GM20431 (cell line): ENCODE results near the gene CLASP2.

ENCODE experiments used
- in situ Hi-C: fragments of 300-500 bp; cut with MseI, MboI; formaldehyde crosslinking; loops from one replicate; pipeline ENCODE4 v1.15.0; 2020; ENCODE audit warnings: low sequenced_read_pairs; ENCODE audit not compliant: unreplicated experiment

CLASP2 gene

DNA sequence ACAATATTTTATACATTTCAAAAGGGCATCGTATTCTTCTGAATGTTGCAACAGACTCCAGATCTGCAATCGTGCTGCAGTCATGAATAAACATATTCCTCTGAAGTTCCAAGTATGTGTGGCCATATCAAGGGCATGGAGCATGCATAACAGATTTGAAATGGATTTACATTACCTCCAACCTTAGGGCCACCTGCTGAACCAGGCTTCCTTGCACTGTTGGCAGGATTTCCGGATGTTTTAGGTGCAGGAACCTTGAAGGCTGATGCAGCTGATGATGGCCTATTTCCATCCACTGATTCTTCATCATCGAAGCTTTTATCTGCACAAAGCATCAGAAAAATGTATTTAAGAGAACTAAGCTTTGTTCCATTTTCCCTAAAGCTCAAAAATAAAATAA is 73.5 kb downstream of the CLASP2 start:
- in situ Hi-C loops = loop anchor here (25.0 kb wide), 1 partner anchor 143 kb away; the partner anchor contains the start of gene PDCD6IP

DNA sequence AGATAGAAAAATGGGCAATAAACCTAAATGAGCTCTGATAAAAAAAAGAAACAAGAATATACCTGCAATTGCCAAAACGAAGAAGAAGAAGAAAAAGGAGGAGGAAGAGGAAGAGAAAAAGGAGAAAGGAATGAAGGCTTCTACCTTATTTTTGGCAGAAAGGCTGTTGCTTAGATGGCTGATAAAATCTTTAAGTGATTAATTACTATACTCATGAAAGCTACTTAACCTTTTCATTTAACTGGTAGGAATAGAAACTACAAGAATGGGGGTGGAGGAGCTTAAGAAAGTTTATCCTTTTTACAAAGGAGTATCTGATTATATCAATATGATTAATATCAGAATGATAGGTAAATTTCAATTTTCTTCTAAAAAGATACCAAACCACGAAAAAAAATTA is 75.2 kb downstream of the CLASP2 start:
- in situ Hi-C loops = loop anchor here (25.0 kb wide), 1 partner anchor 144 kb away; the partner anchor contains the start of gene PDCD6IP

DNA sequence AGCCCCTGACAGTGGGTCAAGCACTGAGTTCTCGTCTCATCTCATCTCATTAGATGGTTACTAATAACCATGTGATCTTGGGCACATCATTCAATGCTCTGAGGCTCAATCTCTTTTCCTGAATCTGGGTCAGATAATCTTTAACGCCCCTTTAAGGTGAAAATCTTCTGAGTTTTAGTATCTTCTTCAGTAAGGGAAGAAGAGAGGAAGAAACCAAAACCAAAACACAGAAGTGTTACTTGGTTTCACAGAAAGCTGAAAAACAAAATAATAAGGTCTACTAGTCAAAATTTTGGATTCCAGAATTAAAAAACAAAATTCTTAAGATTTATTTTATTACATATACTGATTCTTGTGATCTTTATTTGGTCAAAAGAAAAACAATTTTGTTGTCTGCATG is 78.2 kb downstream of the CLASP2 start:
- in situ Hi-C loops = loop anchor here (25.0 kb wide), 1 partner anchor 147 kb away; the partner anchor contains the start of gene PDCD6IP

DNA sequence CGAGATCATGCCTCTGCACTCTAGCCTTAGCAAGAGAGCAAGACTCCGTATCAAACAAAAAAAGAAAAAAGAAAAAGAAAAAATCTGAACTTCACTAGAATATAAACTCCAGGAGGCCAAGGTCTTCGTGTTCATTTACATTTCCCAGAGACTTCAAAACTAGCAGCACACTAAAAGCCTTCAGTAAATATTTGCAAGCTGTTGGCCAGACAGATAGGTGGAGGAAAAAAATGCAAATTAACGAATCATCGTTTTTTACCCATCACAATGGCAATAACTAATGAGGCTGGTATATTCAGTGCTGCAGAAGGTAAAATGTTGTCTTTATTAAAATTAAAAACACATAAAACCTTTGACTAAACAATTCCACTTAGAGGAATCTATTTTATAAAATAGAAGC is 80.6 kb downstream of the CLASP2 start:
- in situ Hi-C loops = loop anchor here (25.0 kb wide), 1 partner anchor 150 kb away; the partner anchor contains the start of gene PDCD6IP

DNA sequence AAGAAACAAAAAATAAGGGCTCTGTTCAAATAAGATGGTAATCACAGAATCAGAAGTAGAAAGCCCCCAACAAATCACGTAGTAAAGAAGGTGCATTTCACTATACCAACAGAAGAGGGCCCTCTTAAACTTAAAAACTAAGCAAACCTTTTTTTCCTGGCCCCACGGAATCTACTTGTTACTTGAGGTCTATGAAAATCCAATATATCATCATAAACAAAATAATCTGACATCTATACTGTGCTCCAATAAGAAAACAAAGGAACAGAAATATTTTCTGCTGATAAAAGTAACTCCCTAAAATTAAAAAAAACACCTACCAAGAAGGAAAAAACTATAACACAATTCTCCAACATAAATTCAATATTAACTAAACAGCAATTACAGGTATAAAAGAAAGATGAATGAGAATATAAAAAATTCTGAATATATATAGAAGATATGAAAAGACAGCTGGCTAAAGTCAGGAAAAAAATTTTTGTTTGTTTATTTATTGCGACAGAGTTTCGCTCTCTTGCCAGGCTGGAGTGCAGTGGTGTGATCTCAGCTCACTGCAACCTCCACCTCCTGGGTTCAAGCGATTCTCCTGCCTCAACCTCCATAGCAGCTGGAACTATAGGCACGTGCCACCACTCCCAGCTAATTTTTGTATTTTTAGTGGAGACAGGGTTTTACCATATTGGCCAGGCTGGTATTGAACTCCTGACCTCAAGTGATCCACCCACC is 81.8 kb downstream of the CLASP2 start:
- in situ Hi-C loops = loop anchor here (25.0 kb wide), 1 partner anchor 151 kb away; the partner anchor contains the start of gene PDCD6IP

DNA sequence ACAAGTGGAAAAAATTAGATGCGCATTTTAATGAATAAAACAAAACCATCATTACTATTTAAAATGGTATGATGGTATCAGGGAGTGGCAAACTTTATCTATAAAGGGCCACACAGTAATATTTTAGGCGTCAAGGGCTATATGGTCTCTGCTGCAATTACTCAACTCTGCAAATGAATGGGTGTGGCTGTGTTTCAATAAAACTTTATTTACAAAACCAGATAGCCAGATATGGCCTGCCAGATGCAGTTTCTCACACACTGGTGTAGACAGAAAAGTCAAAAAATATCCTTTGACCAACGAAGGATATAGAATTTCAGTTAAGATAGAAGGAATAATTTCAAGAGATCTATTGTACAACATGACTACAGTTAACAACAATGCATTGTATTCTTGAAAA is 83.8 kb downstream of the CLASP2 start:
- in situ Hi-C loops = loop anchor here (25.0 kb wide), 1 partner anchor 153 kb away; the partner anchor contains the start of gene PDCD6IP

DNA sequence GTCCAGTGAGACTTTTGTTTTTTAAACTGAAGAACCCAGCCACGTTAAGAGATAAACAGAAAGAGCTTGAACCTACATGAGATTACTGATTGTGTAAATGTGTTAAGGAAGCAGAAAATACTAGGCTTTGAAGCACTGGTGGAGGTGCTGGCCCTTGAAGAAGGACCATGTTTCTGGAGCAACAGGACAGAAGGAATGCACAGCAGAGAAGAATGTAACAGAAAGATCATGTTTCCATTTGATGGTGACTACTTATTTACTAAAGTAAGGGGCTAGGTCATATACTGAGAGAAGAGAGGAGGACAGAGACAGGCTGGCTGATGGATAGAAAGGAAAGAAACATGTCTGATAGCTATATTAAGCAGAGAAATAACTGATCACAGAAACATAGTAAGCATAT is 88.8 kb downstream of the CLASP2 start:
- in situ Hi-C loops = loop anchor here (25.0 kb wide), 1 partner anchor 158 kb away; the partner anchor contains the start of gene PDCD6IP

DNA sequence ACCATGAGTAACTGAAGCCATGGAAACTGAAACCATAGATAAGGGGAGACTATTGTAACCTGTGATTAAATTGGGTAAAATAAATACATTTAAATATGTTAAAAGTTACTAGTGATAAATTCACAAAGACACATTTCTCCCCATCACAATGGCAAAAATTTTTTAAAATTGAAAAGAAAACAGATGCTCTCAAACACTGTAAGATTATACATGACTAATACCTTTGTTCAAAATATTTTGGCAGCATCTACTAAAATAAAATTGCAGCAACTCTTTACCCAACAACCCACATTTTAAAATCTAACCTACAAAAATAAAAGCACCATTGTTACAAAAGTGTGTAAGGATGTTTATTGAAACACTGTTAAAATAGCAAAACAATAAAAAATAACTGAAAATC is 93.3 kb downstream of the CLASP2 start:
- in situ Hi-C loops = loop anchor here (25.0 kb wide), 1 partner anchor 163 kb away; the partner anchor contains the start of gene PDCD6IP

DNA sequence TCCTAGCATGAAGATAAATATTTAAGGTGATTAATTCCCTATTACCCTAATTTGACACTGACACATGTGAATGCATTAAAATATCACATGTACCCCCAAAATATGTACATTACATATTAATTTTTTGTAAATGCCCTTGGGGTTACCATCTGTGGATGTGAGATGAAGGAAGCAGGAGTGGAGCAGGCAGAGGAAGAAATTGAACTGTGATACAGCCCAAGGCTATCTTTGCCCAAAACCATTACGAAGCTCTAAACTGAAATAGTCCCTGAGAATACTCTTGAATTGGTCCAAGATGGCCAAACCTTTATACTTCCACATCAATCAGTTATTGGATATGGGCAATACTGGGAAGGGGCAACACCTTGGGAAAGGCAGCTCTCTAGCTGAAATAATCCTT is 105.0 kb downstream of the CLASP2 start:
- in situ Hi-C loops = no loop called here

DNA sequence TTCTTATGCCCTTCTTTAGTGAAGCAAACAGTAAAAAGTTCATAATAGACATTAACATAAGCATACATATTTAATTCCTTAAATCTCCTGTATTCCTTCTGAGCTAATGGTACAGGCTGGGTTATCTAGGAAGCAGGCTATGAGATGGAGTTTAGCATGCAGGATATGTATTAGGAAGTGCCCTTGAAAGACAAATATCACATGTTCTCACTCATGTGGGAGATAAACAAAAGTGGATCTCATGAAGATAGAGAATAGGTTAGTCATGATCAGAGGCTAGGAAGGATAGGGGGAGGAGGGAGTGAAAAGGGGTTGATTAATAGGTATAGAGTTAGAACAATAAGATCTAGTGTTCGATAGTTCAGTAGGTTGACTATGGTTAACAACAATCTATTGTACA is 105.4 kb downstream of the CLASP2 start:
- in situ Hi-C loops = no loop called here

DNA sequence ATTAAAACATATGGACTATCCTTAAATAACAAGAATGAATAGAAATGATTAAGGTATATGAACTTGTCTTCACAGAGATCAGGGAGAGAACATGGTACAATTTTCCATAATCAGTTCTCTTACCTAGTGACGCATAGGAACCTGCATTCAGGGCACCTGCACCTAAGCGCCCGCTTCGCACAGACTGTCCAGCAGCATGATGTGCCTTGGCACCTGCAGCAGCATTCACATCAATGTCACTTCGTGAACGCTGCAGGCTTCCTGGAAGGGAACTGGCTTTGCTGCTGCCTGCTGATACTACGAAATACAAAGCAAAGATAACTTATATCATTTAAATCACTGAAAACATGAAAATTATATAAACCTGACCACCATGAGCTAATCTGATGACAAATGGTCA is 115.2 kb downstream of the CLASP2 start:
- in situ Hi-C loops = no loop called here

DNA sequence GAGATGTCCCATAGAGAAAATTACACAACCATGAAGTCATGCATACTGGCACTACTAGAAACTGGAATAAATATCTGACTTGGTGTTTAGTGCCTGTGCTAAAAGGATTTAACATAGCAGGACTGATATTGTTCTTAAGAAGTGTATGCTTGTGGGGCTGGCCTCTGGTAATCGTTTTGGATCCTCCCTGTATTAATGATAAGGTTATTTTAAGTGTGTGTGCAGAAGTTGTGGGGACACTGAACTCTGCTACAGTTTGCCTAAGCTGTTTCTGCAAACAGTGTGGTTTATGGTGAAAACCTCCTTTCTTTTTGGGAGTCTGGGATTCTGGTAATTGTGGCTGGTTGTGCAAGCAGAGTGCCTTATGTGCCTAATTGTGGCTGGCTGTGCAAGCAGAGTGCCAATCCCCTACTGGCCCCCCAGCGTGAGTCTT is 120.8 kb downstream of the CLASP2 start:
- in situ Hi-C loops = no loop called here

DNA sequence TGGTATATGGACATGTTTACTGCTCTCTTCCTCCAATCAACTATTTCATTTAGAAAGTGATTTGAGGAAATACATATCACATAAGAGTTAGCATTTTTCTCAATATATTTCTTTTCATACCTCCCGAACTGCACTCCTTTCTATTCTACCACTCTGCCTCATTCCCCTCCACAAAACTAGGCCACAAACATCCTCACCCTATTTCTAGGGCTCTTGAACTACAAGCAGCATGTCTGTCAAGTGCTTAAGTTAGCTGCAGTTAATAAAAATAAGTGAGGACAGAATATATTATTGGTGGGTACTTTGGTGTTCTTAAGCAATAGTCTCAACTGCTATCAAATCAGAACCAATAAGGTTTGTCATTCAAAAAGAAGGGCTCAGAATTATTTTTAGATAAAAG is 125.1 kb downstream of the CLASP2 start:
- in situ Hi-C loops = no loop called here

DNA sequence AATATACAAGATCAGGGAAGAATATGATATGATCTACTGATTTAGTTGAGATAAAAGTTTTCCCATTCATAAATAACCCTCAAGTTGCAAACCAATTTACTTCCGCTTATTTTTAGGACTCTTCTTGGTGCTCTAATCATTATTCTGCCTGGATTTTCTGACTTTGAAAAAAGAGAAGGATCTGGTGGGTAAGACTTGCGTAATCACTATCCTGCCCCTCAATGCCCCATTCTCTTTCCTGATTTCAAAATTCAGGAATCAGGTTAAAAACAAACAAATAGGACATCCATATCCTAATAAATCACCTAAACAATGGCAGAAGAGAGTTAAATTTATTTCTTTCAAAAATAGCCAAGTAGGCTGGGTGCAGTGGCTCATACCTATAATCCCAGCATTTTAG is 127.5 kb downstream of the CLASP2 start:
- in situ Hi-C loops = no loop called here

DNA sequence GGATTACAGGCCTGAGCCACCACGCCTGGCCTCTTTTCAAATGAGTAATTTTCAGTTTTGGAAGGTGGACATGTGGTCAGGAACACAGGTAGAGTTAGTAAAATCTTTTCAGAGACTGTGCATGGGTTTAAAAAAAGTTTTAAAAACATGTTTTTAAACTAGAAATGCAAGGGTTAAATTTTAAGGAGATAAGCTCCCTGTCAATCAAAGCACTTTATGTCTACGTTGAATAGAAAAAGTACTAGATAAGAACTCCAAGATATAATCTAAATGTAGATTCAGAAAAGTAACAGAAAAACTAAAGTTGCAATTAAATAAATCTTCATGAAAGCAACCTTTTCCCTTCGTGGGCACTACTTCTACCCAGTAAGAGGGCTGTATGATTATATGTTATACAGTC is 131.7 kb downstream of the CLASP2 start:
- in situ Hi-C loops = no loop called here

DNA sequence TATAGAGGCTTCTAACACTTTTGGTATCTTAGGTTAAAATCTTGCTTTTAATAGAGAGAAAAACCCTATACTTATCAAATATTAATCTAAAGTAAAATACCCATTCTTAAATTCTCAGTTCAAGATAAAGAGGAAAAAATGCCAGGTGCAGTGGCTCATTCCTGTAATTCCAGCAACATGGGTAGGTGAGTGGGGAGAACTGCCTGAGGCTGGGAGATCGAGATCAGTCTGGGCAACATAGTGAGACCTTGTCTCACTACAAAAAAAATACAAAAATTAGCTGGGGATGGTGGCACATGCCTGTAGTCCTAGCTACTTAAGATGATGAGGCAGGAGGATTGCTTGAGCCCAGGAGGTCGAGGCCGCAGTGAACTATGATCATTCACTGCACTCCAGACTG is 135.8 kb downstream of the CLASP2 start:
- in situ Hi-C loops = no loop called here

DNA sequence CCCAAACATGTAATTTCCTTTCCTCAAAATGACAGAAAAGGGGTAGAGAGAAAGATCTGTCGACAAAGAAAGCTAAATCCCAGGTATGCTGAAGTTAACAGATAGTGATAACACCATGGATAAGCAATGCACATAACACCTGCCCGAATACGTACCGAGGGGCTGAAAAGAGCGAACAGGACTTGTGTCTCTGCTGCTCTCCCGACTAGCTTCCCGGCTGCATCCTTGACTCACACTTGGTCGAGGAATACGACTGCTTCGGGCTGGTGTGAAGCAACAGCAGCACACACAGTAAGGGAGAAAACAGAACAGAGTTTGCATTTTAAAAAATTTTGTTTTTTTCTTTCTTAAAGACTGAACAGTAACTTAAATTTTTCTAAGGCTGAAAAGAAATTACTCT is 136.4 kb downstream of the CLASP2 start:
- in situ Hi-C loops = no loop called here

DNA sequence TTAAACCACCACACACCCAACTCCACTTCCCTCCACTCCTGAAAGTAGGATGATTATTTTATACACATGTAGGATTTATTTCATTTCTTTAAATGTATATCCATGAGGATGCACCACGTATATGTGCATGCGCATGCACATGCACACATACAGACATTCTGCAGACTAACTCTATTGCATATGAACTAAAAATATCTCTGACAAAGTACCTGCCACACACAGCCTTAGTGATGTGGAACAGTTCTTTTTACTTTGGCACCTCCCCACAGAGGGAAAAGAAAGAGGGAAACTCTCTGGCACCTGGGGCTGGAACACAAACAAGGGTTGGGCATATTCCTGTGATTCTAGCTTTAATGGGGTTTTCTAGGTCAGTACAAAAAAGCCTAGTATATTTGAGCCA is 138.2 kb downstream of the CLASP2 start:
- in situ Hi-C loops = no loop called here

DNA sequence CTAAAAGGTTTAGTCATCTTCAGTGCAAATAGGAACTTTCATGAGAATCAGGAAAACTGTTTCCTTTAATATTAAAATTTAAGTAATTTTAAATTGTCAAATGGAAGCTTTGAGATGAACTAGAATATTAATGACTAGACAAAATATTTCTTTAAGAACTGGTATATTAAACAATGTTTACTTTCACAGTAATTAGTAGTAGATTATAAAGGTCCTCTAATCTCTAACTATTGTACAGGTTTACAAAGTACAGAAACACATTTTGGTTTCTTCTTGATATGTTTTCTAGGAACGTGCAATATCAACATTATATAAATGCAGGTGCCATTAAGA is 138.9 kb downstream of the CLASP2 start:
- in situ Hi-C loops = no loop called here

DNA sequence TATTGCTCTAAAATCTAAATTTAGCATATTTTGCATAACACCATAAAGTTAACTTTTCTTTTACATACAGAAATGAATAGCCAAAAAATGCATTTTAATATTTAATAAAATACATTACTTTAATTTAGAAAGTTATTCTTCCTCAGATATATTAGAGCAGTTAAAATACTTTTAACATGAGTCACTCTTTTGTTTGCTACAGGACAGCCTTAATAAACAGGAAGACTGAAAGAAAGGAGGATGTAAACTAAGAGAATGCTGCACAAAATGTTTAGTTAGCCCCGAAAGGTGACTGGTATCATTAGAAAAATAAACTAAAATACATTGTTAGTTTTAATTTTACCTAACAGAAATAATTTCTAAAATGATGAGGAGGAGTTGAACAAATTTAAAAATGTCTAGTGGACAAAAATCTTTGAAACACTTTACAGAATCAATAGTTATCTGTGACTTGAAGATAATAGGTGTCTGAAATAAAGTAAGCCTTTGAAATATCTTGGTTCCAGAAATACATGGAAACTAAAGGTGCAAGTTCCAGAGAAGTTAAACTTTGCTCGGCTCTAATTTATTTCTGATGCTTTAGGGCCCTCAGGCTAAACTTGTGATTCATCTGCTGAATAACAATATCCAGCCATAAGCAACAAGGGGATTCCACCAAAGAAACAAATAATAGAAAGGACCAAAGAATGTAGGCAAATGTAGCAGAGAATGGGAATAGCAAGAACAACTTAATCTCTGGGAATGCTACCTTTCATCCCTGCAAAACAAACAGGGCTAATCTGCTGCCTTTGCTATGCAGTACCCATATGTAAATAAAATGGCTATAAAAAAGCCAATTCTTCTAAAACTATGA is 139.5 kb downstream of the CLASP2 start:
- in situ Hi-C loops = no loop called here

DNA sequence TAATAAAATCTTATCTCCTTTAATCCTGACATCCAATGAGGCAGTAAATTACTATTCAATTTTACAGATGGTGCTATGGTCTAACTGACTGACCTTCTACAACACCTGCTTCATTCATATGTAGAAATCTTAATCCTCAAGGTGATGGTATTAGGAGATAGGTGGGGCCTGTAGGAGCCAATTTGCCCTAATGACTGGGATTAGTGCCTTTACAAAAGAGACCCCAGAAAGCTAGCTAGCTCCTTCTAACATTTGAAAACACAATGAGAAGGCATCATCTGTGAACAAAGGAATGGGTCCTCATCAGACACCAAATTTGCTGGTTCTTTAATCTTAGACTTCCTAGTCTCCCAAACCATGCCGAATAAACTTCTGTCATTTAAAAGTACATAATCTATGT is 140.5 kb downstream of the CLASP2 start:
- in situ Hi-C loops = no loop called here
